SU-DHL-6 (cell line): Measurements from ENCODE around the gene PIGR.

Experiments
- H2AFZ ChIP-seq: fragments of 200-600 bp; sonication (generic); 2 replicates; pipeline ENCODE4 v1.6.1; 2014; ENCODE audit warnings: low read depth, mild to moderate bottlenecking, moderate library complexity, mixed read lengths, antibody characterized with exemption, low read length; ENCODE audit not compliant: severe bottlenecking
- H3F3A ChIP-seq: fragments of 200-600 bp; shearing (Covaris generic); 2 replicates; pipeline ENCODE4 v1.6.0; 2016; ENCODE audit warnings: antibody characterized with exemption, mild to moderate bottlenecking; ENCODE audit not compliant: insufficient read depth
- H3K27ac ChIP-seq: fragments of 200-600 bp; sonication (generic); 2 replicates; pipeline ENCODE4 v1.5.1; 2016; ENCODE audit warnings: low read depth, mild to moderate bottlenecking, low read length, moderate library complexity, mixed read lengths
- H3K27me3 ChIP-seq: fragments of 200-600 bp; sonication (generic), shearing (Covaris generic); 2 replicates; pipeline ENCODE4 v1.6.0; 2014; ENCODE audit warnings: mild to moderate bottlenecking, low read length
- H3K36me3 ChIP-seq: fragments of 200-600 bp; sonication (generic); 2 replicates; pipeline ENCODE4 v1.6.1; 2014; ENCODE audit warnings: mild to moderate bottlenecking, low read length, mixed read lengths
- H3K4me2 ChIP-seq: fragments of 300-600, 200-600 bp; shearing (Covaris generic), sonication (generic); 2 replicates; pipeline ENCODE4 v1.6.0; 2014; ENCODE audit warnings: low read length, low read depth, mild to moderate bottlenecking; ENCODE audit not compliant: poor library complexity, severe bottlenecking
- H3K4me3 ChIP-seq: fragments of 200-600 bp; sonication (generic); 2 replicates; pipeline ENCODE4 v1.5.1; 2014; ENCODE audit warnings: antibody characterized with exemption, low read length, mild to moderate bottlenecking, mixed read lengths; ENCODE audit not compliant: insufficient read depth, poor library complexity, severe bottlenecking
- H3K79me2 ChIP-seq: fragments of 200-600 bp; sonication (generic); 2 replicates; pipeline ENCODE4 v1.6.1; 2014; ENCODE audit warnings: mild to moderate bottlenecking, low read length, moderate library complexity; ENCODE audit not compliant: insufficient read depth
- H3K9ac ChIP-seq: fragments of 200-600 bp; sonication (generic); 2 replicates; pipeline ENCODE4 v1.7.0; 2014; ENCODE audit warnings: mild to moderate bottlenecking, low read length
- H3K9me2 ChIP-seq: fragments of 200-600 bp; sonication (generic); replicated peaks from 2 replicates; pipeline ENCODE4 v1.6.1; 2014; ENCODE audit warnings: low read length; ENCODE audit not compliant: insufficient read depth
- H3K9me3 ChIP-seq: fragments of 200-600 bp; sonication (generic); 2 replicates; pipeline ENCODE4 v1.6.1; 2014; ENCODE audit warnings: low read length, mixed read lengths; ENCODE audit not compliant: insufficient read depth
- H4K20me1 ChIP-seq: fragments of 200-600 bp; sonication (generic); 2 replicates; pipeline ENCODE4 v1.6.1; 2014; ENCODE audit warnings: low read depth, mild to moderate bottlenecking, antibody characterized with exemption, low read length, moderate library complexity, mixed read lengths
- CTCF ChIP-seq: fragments of 200-600 bp; sonication (generic); IDR thresholded peaks from one replicate; pipeline ENCODE4 v1.5.1; 2017; ENCODE audit warnings: antibody characterized with exemption, mild to moderate bottlenecking, low read length, moderate library complexity; ENCODE audit not compliant: insufficient read depth, poor library complexity, severe bottlenecking
- EZH2phosphoT487 ChIP-seq: fragments of 200-600 bp; sonication (generic), shearing (Covaris generic); conservative IDR thresholded peaks from 2 replicates; pipeline ENCODE4 v1.6.1; 2018; ENCODE audit warnings: mild to moderate bottlenecking, antibody characterized with exemption, low read length, moderate library complexity, mixed read lengths

Gene PIGR

GRCh38 chr1:206903687-206904086, 42.6 kb downstream of the PIGR start:
- Histone ChIP-seq H3K9ac (no peak overlapping the region), H2AFZ (no peak overlapping the region), H3K9me3 (no peaks in the 10 kb centered on the region), H3K4me2 (no peak overlapping the region), H3K27ac (no peak overlapping the region), H4K20me1 (no peaks in the 10 kb centered on the region), H3K27me3 (peaks cover 3% of the 10 kb centered on the region; the same call in 1 of the 2 replicates), H3K79me2 (no peaks in the 10 kb centered on the region), H3K4me3 (no peak overlapping the region), H3K36me3 (no peaks in the 10 kb centered on the region), H3K9me2 (no peaks in the 10 kb centered on the region), H3F3A (no peaks in the 10 kb centered on the region)
- no peak for TF ChIP-seq CTCF

- Histone ChIP-seq H3K79me2 (no peaks in the 10 kb centered on the region), H3K4me3 (no peak overlapping the region), H3K27ac (no peak overlapping the region), H3K9me3 (no peaks in the 10 kb centered on the region), H3K36me3 (no peaks in the 10 kb centered on the region), H3K27me3 (peaks cover 3% of the 10 kb centered on the region; the same call in 1 of the 2 replicates), H3K9me2 (no peaks in the 10 kb centered on the region), H4K20me1 (no peaks in the 10 kb centered on the region), H3K4me2 (no peak overlapping the region), H3K9ac (no peak overlapping the region), H3F3A (no peaks in the 10 kb centered on the region), H2AFZ (no peak overlapping the region)
- TF ChIP-seq CTCF (no peak), EZH2phosphoT487 (no peak)
Measured at GRCh38 chr1:206902702-206903101, 43.6 kb downstream of the PIGR start.

DNA sequence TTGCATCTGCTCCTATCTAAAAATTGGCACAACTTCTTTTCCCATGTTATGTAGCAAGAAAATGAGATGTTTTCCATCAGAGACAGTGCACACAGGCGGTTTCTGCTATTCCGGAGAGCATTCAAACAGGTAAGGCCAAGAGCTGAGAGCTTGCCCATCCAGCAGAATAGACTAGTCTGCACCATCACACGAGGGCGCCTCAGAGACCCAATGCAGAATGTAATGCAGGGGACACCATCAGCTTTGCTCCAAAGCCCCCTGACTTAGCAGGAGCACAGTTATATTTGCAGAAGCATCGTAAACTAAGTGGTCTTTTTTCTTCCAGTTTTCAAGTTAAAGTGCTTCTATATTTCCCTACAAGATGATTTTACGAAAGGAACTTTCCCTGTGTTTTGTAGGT, 44.3 kb downstream of the PIGR start:
- H3K27ac ChIP-seq, result no peak overlapping the region
- no peaks in the 10 kb centered on the region for H3K36me3 ChIP-seq
- H3K9me2 ChIP-seq, result no peaks in the 10 kb centered on the region
- H3K79me2 ChIP-seq, result no peaks in the 10 kb centered on the region
- H3F3A ChIP-seq, result no peaks in the 10 kb centered on the region
- H3K9ac ChIP-seq, result no peak overlapping the region
- H4K20me1 ChIP-seq, result no peaks in the 10 kb centered on the region
- H3K4me3 ChIP-seq, result no peak overlapping the region
- peaks cover 3% of the 10 kb centered on the region; the same call in 1 of the 2 replicates for H3K27me3 ChIP-seq
- no peaks in the 10 kb centered on the region for H3K9me3 ChIP-seq
- H3K4me2 ChIP-seq, result no peak overlapping the region
- no peak overlapping the region for H2AFZ ChIP-seq
- TF ChIP-seq EZH2phosphoT487, result no peak
- TF ChIP-seq CTCF, result no peak
